ACHN (cell line): ENCODE data around the gene CAT.

ENCODE experiments used
- DNase-seq: peaks from one replicate; pipeline ENCODE4 v3.0.0-alpha.2; 2015
- in situ Hi-C: cut with HindIII; loops from 2 replicates; pipeline ENCODE4 v1.10.0; 2017; ENCODE audit warnings: low sequenced_read_pairs, low pct_ligation_motif_present, low pct_unique_long_range_greater_than_20kb

The CAT gene

GRCh38 chr11:34509336-34509876 lies 70.7 kb downstream of the CAT start:
- no peak for DNase-seq
- in situ Hi-C loops, result no loop called here

- in situ Hi-C loops, result no loop called here
These were observed 71.5 kb downstream of the CAT start for GRCh38 chr11:34510218-34510617.

GRCh38 chr11:34510673-34511072 lies 71.9 kb downstream of the CAT start:
- no peak for DNase-seq
- in situ Hi-C loops, result no loop called here

More at GRCh38 chr11:34510218-34510617, 71.5 kb downstream of the CAT start:
- DNase-seq, result no peak

GRCh38 chr11:34512840-34513681 lies 74.3 kb downstream of the CAT start:
- in situ Hi-C loops, result no loop called here

GRCh38 chr11:34513682-34514449 lies 75.1 kb downstream of the CAT start, which contains the start of gene ELF5:
TSS of gene ELF5 (minus strand) at chr11:34513794. CDS start at chr11:34505749, 8,045 bp downstream.
- DNase-seq, result no peak
- in situ Hi-C loops, result no loop called here

More at GRCh38 chr11:34512840-34513681, 74.3 kb downstream of the CAT start:
- peak; percentile 64 for DNase-seq

- in situ Hi-C loops, result no loop called here
- DNase-seq, result no peak
These were observed 75.9 kb downstream of the CAT start for GRCh38 chr11:34514597-34514996.

GRCh38 chr11:34516247-34517040 lies 77.7 kb downstream of the CAT start:
- in situ Hi-C loops, result no loop called here
- no peak for DNase-seq

- in situ Hi-C loops, result no loop called here
- no peak for DNase-seq
These were observed 81.0 kb downstream of the CAT start for GRCh38 chr11:34519595-34520235.

- no peak for DNase-seq
- in situ Hi-C loops, result no loop called here
These were observed 82.5 kb downstream of the CAT start for GRCh38 chr11:34521265-34521664.
